PFSK-1 (cell line): ENCODE measurements around the gene FAM237B.

Source experiments
- REST ChIP-seq, 2 experiments: IDR thresholded peaks; 2 replicates each; pipeline versions ENCODE4 v1.6.1 to v1.8.0; 2011 to 2012; ENCODE audit warnings: low read depth in 2 of 2, low read length in 2 of 2, control low read depth in 1 of 2, inconsistent platforms in 1 of 2, mild to moderate bottlenecking in 1 of 2, moderate library complexity in 1 of 2; ENCODE audit not compliant: insufficient read depth in 1 of 2
- SIN3A ChIP-seq: IDR thresholded peaks from 2 replicates; pipeline ENCODE4 v1.6.1; 2012; ENCODE audit warnings: mild to moderate bottlenecking, low read length, moderate library complexity, borderline replicate concordance; ENCODE audit not compliant: insufficient read depth
- TAF1 ChIP-seq: IDR thresholded peaks from 2 replicates; pipeline ENCODE4 v1.6.1; 2012; ENCODE audit warnings: low read length, control low read depth, borderline replicate concordance; ENCODE audit not compliant: insufficient read depth

- TF ChIP-seq TAF1 (no peak), SIN3A (no peak), REST (IDR thresholded peaks at IDR 0.05; ENCODE audit: insufficient read depth in 1 of 2, low read depth in 2 of 2, low read length in 2 of 2) (no peak)
These were observed 7.2 kb downstream of the FAM237B start for GRCh38 chr7:90313907-90314306.
